ENCODE measurements around the gene GPR26. TPM values are rescaled to one million over a fixed set of nuclear protein-coding genes. Genes with fewer than 3 reads are reported as not detected.

Gene GPR26
- total RNA-seq, 1 experiment from 2014 or later = 0.07 TPM

- no peak overlapping the region for H2BK20ac ChIP-seq (ENCODE audit: low read depth, low read length, poor library complexity, severe bottlenecking)
- no peak overlapping the region for H2BK120ac ChIP-seq (ENCODE audit: low read depth, low read length, poor library complexity, severe bottlenecking)
- no peaks in the 10 kb centered on the region for H3K9me3 ChIP-seq (ENCODE audit: control insufficient read depth, low read depth, low read length)
- H3K79me1 ChIP-seq (ENCODE audit: insufficient read depth, low read depth, low read length, poor library complexity, severe bottlenecking) = no peaks in the 10 kb centered on the region
- H3K79me2 ChIP-seq (ENCODE audit: insufficient read depth, low read length) = no peaks in the 10 kb centered on the region
- H3K4me1 ChIP-seq (ENCODE audit: insufficient read depth, low read length) = no peaks in the 10 kb centered on the region
- H2BK15ac ChIP-seq (ENCODE audit: low read depth, low read length) = no peak overlapping the region
- no CpG with 5 or more reads among the region's 2 CpGs for WGBS (ENCODE audit: extremely low coverage, insufficient read length, low lambda C conversion rate)
- no peak overlapping the region for H3K14ac ChIP-seq (ENCODE audit: insufficient read depth, low read length)
- H4K5ac ChIP-seq (ENCODE audit: insufficient read length, low read depth, low read length) = no peak overlapping the region
- peaks cover 23% of the 10 kb centered on the region for H3K27me3 Mint-ChIP-seq (ENCODE audit: low read depth)
- no peak overlapping the region for H3K18ac ChIP-seq (ENCODE audit: insufficient read length, low read depth, low read length)
- no peak overlapping the region for H4K91ac ChIP-seq (ENCODE audit: insufficient read length, low read depth, low read length)
- H3K27me3 ChIP-seq (ENCODE audit: insufficient read depth, low read length) = no peaks in the 10 kb centered on the region
- peaks cover 0 to 7% of the 10 kb centered on the region in 2 experiments; a peak in 3 of 5 replicates for H3K9me3 Mint-ChIP-seq
- no peak overlapping the region for H3K56ac ChIP-seq (ENCODE audit: insufficient read length, low read depth, low read length)
- no peaks in the 10 kb centered on the region for H3K23me2 ChIP-seq (ENCODE audit: insufficient read length, low read depth, low read length, poor library complexity, severe bottlenecking)
- H4K8ac ChIP-seq (replicated peaks; ENCODE audit: insufficient read length, low read depth, low read length) = no peak overlapping the region
- TF ChIP-seq, protein P1, sequence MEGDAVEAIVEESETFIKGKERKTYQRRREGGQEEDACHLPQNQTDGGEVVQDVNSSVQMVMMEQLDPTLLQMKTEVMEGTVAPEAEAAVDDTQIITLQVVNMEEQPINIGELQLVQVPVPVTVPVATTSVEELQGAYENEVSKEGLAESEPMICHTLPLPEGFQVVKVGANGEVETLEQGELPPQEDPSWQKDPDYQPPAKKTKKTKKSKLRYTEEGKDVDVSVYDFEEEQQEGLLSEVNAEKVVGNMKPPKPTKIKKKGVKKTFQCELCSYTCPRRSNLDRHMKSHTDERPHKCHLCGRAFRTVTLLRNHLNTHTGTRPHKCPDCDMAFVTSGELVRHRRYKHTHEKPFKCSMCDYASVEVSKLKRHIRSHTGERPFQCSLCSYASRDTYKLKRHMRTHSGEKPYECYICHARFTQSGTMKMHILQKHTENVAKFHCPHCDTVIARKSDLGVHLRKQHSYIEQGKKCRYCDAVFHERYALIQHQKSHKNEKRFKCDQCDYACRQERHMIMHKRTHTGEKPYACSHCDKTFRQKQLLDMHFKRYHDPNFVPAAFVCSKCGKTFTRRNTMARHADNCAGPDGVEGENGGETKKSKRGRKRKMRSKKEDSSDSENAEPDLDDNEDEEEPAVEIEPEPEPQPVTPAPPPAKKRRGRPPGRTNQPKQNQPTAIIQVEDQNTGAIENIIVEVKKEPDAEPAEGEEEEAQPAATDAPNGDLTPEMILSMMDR (conservative IDR thresholded peaks at IDR 0.05) = no peak
- DNase-seq = no peak
- H2AK5ac ChIP-seq (ENCODE audit: insufficient read length, low read length) = no peak overlapping the region
- H3K36me3 Mint-ChIP-seq (ENCODE audit: insufficient read depth in 1 of 3, low read depth in 3 of 3) = peaks cover 0 to 2% (median 0%) of the 10 kb centered on the region in 3 experiments; a peak in 1 of 7 replicates
- no peak overlapping the region for H3K4me2 ChIP-seq (ENCODE audit: insufficient read depth, insufficient read length, low read length)
- no peak overlapping the region for H3K9ac ChIP-seq (ENCODE audit: extremely low read depth, insufficient read length, low read length)
- H2BK5ac ChIP-seq (ENCODE audit: insufficient read length, low read length) = no peak overlapping the region
- H4K20me1 ChIP-seq (ENCODE audit: control insufficient read depth, insufficient read depth, insufficient read length) = no peaks in the 10 kb centered on the region
- no peak overlapping the region for H3K4me3 Mint-ChIP-seq
- no peak overlapping the region for H2BK12ac ChIP-seq (ENCODE audit: insufficient read length, low read depth, low read length)
- H3K4me1 Mint-ChIP-seq = no peaks in the 10 kb centered on the region
- no peak overlapping the region for H3T11ph ChIP-seq (ENCODE audit: low read length)
- H3K4ac ChIP-seq (ENCODE audit: low read depth, low read length) = no peak overlapping the region
- H3K23ac ChIP-seq (ENCODE audit: insufficient read length, low read depth, low read length) = no peak overlapping the region
- no peak overlapping the region for H3K27ac ChIP-seq (ENCODE audit: insufficient read length, low read depth, low read length)
- H3K27ac Mint-ChIP-seq = no peak overlapping the region
- no peak overlapping the region for H2AFZ ChIP-seq (ENCODE audit: low read length)
These were observed 49.4 kb downstream of the GPR26 start for GRCh38 chr10:123715546-123715945.

All from H9 (cell line).